Common myeloid progenitor, CD34-positive (primary cell): ENCODE data around the gene CSNK1E.

Experiments
- CTCF ChIA-PET: fragments of 350-600 bp; sonication (Branson Sonifier 250); formaldehyde crosslinking; loops from one replicate; lab custom pipeline; 2021; ENCODE audit warnings: antibody characterized with exemption; lab: Charles Lee
- POLR2A ChIA-PET: fragments of 350-600 bp; sonication (Branson Sonifier 250); formaldehyde crosslinking; loops from one replicate; lab custom pipeline; 2021; ENCODE audit warnings: antibody characterized with exemption; lab: Charles Lee
- DNase-seq, 3 donors: peaks; one replicate each; pipeline versions ENCODE4 v3.0.0 to v3.0.0-alpha.2; 2013
- H3K27ac ChIP-seq, 2 experiments: 1 replicate in 1 of 2; 2 replicates in 1 of 2; pipeline ENCODE4 v1.7.0; 2013; ENCODE audit warnings: inconsistent platforms in 2 of 2, low read length in 2 of 2, mild to moderate bottlenecking in 2 of 2, low read depth in 1 of 2, moderate library complexity in 1 of 2; ENCODE audit not compliant: severe bottlenecking in 2 of 2, insufficient read depth in 1 of 2, poor library complexity in 1 of 2
- H3K27me3 ChIP-seq, 5 experiments: replicated peaks in 2 of 5; 1 replicate in 3 of 5; 2 replicates in 2 of 5; pipeline versions ENCODE4 v1.6.1 to v1.7.0; 2013; ENCODE audit warnings: low read length in 4 of 5, mild to moderate bottlenecking in 2 of 5, moderate library complexity in 2 of 5, inconsistent platforms in 1 of 5; ENCODE audit not compliant: insufficient read depth in 5 of 5, control insufficient read depth in 4 of 5
- H3K36me3 ChIP-seq, 4 experiments: 1 replicate in 2 of 4; 2 replicates in 2 of 4; pipeline versions ENCODE4 v1.6.1 to v1.7.0; 2013; ENCODE audit warnings: low read length in 3 of 4, control low read depth in 1 of 4, mild to moderate bottlenecking in 1 of 4; ENCODE audit not compliant: control insufficient read depth in 4 of 4, insufficient read depth in 4 of 4
- H3K4me1 ChIP-seq, 4 experiments: 1 replicate in 3 of 4; 2 replicates in 1 of 4; pipeline versions ENCODE4 v1.6.1 to v1.7.1; 2013; ENCODE audit warnings: low read length in 3 of 4, mild to moderate bottlenecking in 3 of 4, control low read depth in 1 of 4, inconsistent platforms in 1 of 4, moderate library complexity in 1 of 4; ENCODE audit not compliant: control insufficient read depth in 4 of 4, insufficient read depth in 4 of 4; ENCODE audit errors: control extremely low read depth in 1 of 4
- H3K4me3 ChIP-seq, 7 experiments: 1 replicate in 4 of 7; 2 replicates in 3 of 7; pipeline versions ENCODE4 v1.5.1 to v1.7.0; 2013; ENCODE audit warnings: mild to moderate bottlenecking in 7 of 7, low read length in 6 of 7, moderate library complexity in 6 of 7, inconsistent platforms in 2 of 7, low read depth in 2 of 7, control low read depth in 1 of 7; ENCODE audit not compliant: insufficient read depth in 4 of 7, control insufficient read depth in 1 of 7; ENCODE audit errors: extremely low read depth in 1 of 7
- H3K9me3 ChIP-seq, 5 experiments: 1 replicate in 4 of 5; 2 replicates in 1 of 5; pipeline versions ENCODE4 v1.6.1 to v1.7.1; 2013; ENCODE audit warnings: low read length in 4 of 5, mild to moderate bottlenecking in 2 of 5, inconsistent platforms in 1 of 5, low read depth in 1 of 5, moderate library complexity in 1 of 5; ENCODE audit not compliant: control insufficient read depth in 4 of 5, insufficient read depth in 2 of 5; ENCODE audit errors: control extremely low read depth in 1 of 5
- WGBS: methylation state at CpG from one replicate; pipeline ENCODE4 v1.1.5; 2013; ENCODE audit not compliant: insufficient coverage; 5-methylcytosine and 5-hydroxymethylcytosine counted together

Gene CSNK1E

GRCh38 chr22:38260761-38261681, 56.2 kb downstream of the CSNK1E start:
- Histone ChIP-seq H3K4me1 (peaks cover 2 to 14% (median 5%) of the 10 kb centered on the region in 4 experiments), H3K36me3 (peaks cover 0 to 2% (median 1%) of the 10 kb centered on the region in 4 experiments), H3K4me3 (no peak overlapping the region), H3K9me3 (no peaks in the 10 kb centered on the region), H3K27me3 (no peaks in the 10 kb centered on the region), H3K27ac (no peak overlapping the region)
- POLR2A ChIA-PET: interaction anchor here (1.1 kb wide), 1 partner anchor 56 kb away, joined by 6 read pairs; the partner anchor contains the start of gene CSNK1E
- CTCF ChIA-PET: interaction anchor here (0.8 to 1.4 kb wide), 3 partner anchors 8 to 148 kb away, joined by 3 to 4 read pairs (median 4); no protein-coding TSS in a partner anchor
- WGBS: 92% methylated on average over 7 of the region's 15 CpGs
- no peak for DNase-seq

DNA sequence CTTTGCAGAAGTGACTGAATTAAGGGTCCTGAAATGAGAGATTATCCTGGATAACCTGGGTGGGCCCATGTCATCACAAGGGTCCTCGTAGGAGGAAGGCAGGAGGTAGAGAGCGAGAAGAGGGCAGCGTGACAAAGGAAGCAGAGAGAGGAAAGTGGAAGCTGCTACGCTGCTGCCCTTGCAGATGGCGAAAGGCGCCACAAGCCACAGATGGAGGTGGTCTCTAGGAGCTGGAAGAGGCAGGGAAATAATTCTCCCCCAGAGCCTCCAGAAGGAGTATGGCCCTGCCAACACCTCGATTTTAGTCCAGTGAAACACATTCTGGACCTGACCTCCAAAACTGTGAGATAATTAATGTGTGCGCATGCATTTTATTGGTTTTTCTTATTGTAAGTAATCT, 57.9 kb downstream of the CSNK1E start:
- no peaks in the 10 kb centered on the region for H3K9me3 ChIP-seq
- no peak overlapping the region for H3K4me3 ChIP-seq
- peaks cover 0 to 10% (median 3%) of the 10 kb centered on the region in 4 experiments for H3K4me1 ChIP-seq
- ChIA-PET CTCF (no interaction called here), POLR2A (no interaction called here)
- H3K27ac ChIP-seq: no peak overlapping the region
- 69% methylated on average over 8 of the region's 8 CpGs for WGBS
- peaks cover 0 to under 1% (median 0%) of the 10 kb centered on the region in 4 experiments for H3K36me3 ChIP-seq
- H3K27me3 ChIP-seq: no peaks in the 10 kb centered on the region
- DNase-seq: no peak

DNA sequence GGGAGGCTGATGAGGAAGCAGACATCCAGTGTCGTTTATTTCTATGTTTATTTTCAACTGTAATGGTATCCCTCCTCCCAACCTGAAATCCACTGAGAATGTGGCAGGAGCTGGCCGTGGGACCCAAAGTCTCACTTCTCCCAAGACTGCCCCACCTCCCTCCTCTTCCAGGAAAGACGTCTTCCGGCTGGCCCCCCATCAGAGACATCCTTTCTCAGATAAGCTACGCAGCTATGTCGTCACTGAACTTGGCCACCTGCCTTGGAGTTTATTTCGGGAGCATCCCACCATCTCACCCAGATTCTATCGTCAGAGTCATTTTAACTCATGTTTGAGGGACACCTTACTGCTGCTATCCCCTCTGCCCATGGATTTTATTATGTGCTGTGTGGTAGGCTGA, 58.3 kb downstream of the CSNK1E start:
- CTCF ChIA-PET: no interaction called here
- peaks cover 0 to 10% (median 3%) of the 10 kb centered on the region in 4 experiments for H3K4me1 ChIP-seq

GRCh38 chr22:38257650-38258250, 59.5 kb downstream of the CSNK1E start:
- no peaks in the 10 kb centered on the region for H3K27me3 ChIP-seq
- no peaks in the 10 kb centered on the region for H3K36me3 ChIP-seq
- no peak for DNase-seq
- H3K4me1 ChIP-seq: peaks cover 0 to 10% (median 3%) of the 10 kb centered on the region in 4 experiments
- no peak overlapping the region for H3K4me3 ChIP-seq
- H3K27ac ChIP-seq: no peak overlapping the region
- H3K9me3 ChIP-seq: no peaks in the 10 kb centered on the region
- POLR2A ChIA-PET: no interaction called here
- CTCF ChIA-PET: interaction anchor here (0.6 to 0.9 kb wide), 3 partner anchors 8 to 157 kb away, joined by 3 read pairs; no protein-coding TSS in a partner anchor
- 80% methylated on average over 1 of the region's 4 CpGs for WGBS

More for the DNA sequence above, 58.3 kb downstream of the CSNK1E start:
- no peaks in the 10 kb centered on the region for H3K36me3 ChIP-seq
- no peaks in the 10 kb centered on the region for H3K9me3 ChIP-seq
- no peak overlapping the region for H3K4me3 ChIP-seq
- POLR2A ChIA-PET: no interaction called here
- WGBS: 91% methylated on average over 8 of the region's 8 CpGs
- DNase-seq: no peak
- no peak overlapping the region for H3K27ac ChIP-seq
- H3K27me3 ChIP-seq: no peaks in the 10 kb centered on the region

GRCh38 chr22:38257181-38257580, 60.1 kb downstream of the CSNK1E start:
- H3K36me3 ChIP-seq: no peaks in the 10 kb centered on the region
- H3K27ac ChIP-seq: no peak overlapping the region
- no peak for DNase-seq
- CTCF ChIA-PET: interaction anchor here (0.8 to 0.9 kb wide), 3 partner anchors 9 to 36 kb away, joined by 3 to 4 read pairs (median 3); no protein-coding TSS in a partner anchor
- POLR2A ChIA-PET: no interaction called here
- no peaks in the 10 kb centered on the region for H3K9me3 ChIP-seq
- 98% methylated on average over 11 of the region's 14 CpGs for WGBS
- H3K4me3 ChIP-seq: no peak overlapping the region
- H3K4me1 ChIP-seq: peaks cover 0 to 10% (median 3%) of the 10 kb centered on the region in 4 experiments
- H3K27me3 ChIP-seq: no peaks in the 10 kb centered on the region

DNA sequence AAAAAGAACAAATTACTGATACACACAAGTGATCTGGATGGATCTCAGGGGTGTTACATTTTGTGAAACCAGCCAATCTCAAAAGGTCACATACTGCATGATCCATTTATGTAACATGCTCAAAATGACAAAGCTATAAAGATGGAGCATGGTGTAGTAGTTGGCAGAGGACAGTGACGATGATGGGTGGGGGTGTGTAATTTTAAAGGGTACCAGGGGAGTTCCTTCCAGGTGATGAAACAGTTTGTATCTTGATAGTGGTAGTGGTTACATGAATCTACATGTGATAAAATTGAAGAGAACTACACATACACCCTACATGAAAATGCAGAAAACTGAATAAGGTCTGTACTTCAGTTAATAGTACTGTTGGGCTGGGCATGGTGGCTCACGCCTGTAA, 61.5 kb downstream of the CSNK1E start:
- Histone ChIP-seq H3K4me3 (no peak overlapping the region), H3K27me3 (no peaks in the 10 kb centered on the region), H3K4me1 (peaks cover 2 to 10% (median 3%) of the 10 kb centered on the region in 4 experiments), H3K36me3 (no peaks in the 10 kb centered on the region), H3K27ac (no peak overlapping the region), H3K9me3 (no peaks in the 10 kb centered on the region)
- POLR2A ChIA-PET: no interaction called here
- DNase-seq: no peak
- WGBS: 100% methylated on average over 1 of the region's 2 CpGs
- CTCF ChIA-PET: no interaction called here
